ENCODE data around the gene CYTH2. TPM values are rescaled to one million over a fixed set of nuclear protein-coding genes. Genes with fewer than 3 reads are reported as not detected.
"Not testable (repeated sequence)": the region's sequence is repeated elsewhere in the genome, so short reads cannot be mapped to it uniquely, and the experiment has no call there.

Gene CYTH2
- polyA plus RNA-seq, 3 donors, result 80.6 to 91.6 (median 86.4) TPM

DNA sequence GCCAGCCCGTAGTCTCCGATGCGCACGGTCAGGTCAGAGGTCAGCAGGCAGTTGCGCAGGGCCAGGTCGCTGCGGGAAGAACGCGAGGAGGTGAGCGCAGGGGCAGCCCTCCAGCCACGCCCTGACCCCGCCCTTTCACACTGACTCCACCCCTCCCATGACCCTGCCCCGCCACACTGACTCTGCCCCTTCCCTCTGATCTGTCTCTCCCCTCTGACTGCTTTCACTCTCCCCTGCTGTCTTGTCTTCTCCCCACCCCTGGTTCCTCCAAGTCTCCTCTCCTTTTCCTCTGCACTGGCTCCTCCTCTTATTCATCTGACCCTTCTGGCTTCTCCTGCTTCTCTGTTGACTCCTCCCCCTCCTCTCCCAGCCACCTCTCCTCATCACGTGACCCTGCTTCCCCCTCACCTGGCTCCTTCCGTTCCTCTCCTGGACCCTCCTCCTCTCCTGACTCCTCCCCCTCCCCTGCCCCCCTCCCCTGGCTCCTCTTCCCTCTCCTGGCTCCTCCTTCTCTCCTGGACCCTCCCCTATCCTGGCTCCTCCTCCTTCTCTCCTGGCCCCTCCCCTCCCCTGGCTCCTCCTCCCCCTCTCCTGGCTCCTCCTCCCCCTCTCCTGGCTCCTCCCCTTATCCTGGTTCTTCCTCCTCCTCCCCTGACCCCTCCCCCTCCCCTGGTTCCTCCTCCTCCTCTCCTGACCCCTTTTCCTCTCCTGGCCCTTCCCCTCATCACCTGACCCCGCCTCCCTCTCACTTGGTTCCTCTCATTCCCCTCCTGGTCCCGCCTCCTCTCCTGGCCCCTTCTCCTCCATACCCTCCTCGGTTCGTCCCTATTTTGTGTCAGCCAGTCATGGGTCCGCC, 32.6 kb downstream of the CYTH2 start:
- DNase-seq (ENCODE audit: extremely low read depth in 1 of 11, low read depth in 9 of 11, low spot score in 4 of 11), result peak in 9 of 11 donors; percentile 64 to 93 (median 80)

DNA sequence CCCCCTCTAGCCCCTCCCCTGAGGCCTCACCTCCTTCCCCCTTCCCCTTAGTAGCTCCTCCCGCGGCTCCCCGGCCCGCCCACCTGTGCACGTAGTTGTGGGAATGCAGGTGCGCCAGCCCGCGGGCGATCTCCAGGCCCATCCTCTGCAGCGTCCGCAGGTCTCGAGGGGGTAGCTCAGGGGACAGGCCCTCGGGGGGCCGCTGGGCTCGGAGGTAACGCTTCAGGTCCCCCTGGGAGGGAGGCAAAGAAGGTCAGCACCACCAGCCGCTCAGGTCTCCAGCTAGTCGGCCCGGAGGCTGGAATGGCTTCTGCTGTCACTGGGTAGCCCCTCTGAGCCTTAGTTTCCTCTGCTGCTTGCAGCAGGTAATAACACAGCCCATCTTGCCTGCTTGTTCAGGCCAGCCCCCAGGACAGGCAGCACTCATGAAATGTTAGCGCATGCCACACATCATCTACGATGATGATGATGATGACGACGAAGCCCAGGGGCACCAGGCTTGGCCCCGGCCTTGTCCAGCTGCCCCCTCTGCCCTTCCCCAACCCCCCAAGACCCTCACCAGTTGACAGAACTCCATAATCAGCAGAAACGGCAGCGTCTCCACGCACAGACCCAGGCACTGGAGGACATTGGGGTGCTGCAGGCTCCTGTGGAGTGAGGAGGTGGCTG, 33.3 kb downstream of the CYTH2 start:
- DNase-seq (ENCODE audit: extremely low read depth in 1 of 11, low read depth in 9 of 11, low spot score in 4 of 11), result no peak

DNA sequence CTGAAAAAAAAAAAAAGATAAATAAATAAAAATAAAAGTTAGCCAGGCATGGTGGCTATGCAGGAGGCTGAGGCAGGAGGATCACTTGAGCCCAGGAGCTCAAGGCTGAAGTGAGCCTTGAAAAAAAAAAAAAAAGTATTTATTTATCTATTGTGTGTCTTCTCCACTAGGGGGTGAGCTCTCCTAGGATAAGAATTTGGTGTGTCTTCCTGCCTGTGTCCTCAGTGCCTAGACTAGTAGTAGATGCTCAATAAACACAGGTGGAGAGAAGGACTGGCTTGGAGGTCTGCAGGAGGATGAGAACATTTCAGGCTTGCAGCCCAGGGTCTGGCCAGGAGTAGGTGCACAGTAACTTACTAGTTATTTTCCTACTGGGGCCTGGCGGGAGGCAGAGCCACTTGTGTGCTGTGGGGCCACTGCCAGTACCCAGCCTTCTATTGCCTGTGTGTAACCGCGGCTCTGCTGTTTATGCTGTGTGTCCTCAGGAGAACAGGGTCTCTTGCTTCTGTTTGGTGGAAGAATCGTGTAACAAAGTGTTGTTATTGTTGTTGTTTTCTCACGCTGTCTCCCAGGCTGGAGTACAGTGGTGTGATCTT, 37.1 kb downstream of the CYTH2 start:
- DNase-seq (ENCODE audit: extremely low read depth in 1 of 11, low read depth in 9 of 11, low spot score in 4 of 11), result no peak

DNA sequence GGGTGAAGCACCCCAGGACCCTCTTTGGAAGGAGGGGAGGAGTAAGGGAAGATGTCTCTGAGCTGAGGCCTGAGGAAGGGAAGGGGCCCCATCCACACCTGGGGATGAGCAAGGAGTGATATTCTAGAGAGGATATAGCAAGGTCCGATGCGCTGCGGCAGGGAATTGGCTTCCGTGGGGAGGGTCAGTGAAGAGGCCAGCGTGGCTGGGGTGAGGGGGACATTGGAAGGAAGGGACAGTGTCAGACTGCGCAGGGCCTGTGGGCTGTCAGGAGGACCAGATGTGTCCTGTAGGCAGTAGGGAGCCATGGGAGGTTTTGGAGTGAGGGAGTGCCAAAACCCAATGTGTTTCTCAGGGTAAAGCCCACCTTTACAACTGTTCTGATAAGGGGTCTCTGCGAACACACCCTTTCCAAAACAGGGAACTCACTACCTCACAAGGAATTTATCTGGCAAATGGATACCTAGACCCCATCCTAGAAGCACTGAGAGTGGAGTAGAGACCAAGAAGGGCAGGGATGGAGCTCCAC, 38.8 kb downstream of the CYTH2 start:
- no peak for DNase-seq (ENCODE audit: extremely low read depth in 1 of 11, low read depth in 9 of 11, low spot score in 4 of 11)

DNA sequence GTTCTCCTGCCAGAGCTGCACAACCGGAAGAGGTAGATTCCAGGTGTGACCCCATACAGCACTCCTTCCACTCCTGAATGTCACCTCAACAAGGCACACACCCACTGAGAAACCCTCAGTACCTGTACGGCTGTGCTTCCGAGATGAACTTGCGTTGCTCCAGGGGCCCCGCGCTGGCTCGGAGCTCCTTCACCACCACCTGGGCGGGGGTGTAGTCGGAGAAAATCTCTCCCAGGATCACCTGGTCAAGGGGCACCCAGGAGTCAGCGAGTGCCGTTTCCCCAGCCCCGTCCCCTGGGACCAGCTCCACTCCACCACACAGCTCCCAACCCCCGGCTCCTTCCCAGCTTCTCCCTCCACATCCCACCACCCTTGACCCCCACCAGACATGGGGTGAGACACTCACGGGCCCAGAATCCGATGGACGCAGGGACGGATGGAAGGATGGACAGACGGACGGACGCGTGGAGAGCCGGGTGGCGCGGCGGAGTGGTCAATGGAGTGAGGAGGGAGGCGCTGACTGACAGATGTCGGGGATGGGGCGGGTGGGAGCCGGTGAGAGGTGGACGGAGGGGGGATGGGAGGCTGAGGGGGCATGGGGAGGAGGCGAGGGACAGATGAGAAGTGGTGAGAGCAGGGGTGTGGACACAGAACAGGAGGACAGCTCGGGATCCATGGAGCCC, 39.7 kb downstream of the CYTH2 start:
- DNase-seq (ENCODE audit: extremely low read depth in 1 of 11, low read depth in 9 of 11, low spot score in 4 of 11), result no peak

DNA sequence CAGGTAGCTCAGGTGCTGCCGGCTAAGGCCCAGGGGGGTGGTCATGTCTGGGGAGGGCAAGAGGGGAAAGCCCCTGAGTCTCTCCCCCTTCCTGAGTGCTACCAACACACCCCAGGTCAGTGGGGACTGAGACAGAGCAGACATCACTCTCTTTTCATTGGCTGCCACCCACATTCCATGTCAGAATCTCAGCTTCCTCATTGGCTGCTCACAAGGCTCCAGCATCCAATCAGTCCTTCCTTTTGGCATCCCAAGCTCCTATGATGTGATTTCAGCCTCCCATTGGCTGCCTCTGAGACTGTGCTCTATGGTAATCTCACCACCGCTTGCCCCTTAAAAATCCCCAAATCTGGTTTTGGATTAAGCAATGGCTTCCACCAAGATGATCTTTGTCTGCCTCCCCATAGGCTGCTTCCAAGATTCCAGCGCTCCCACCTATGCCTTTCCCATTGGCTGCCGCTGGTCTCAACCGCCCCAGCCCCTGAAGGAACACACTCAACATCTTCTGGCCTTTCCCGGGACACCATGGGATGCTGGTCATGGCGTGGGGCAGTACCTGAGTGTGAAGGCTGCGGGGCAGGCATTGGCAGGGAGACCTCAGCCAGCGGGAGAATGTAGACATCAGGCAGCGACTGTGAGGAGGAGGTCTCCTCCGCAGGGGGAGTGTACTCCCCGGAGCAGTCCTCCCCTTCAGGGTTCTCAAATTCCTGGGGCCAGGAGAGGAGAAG, 40.5 kb downstream of the CYTH2 start:
- DNase-seq (ENCODE audit: extremely low read depth in 1 of 11, low read depth in 9 of 11, low spot score in 4 of 11), result no peak

DNA sequence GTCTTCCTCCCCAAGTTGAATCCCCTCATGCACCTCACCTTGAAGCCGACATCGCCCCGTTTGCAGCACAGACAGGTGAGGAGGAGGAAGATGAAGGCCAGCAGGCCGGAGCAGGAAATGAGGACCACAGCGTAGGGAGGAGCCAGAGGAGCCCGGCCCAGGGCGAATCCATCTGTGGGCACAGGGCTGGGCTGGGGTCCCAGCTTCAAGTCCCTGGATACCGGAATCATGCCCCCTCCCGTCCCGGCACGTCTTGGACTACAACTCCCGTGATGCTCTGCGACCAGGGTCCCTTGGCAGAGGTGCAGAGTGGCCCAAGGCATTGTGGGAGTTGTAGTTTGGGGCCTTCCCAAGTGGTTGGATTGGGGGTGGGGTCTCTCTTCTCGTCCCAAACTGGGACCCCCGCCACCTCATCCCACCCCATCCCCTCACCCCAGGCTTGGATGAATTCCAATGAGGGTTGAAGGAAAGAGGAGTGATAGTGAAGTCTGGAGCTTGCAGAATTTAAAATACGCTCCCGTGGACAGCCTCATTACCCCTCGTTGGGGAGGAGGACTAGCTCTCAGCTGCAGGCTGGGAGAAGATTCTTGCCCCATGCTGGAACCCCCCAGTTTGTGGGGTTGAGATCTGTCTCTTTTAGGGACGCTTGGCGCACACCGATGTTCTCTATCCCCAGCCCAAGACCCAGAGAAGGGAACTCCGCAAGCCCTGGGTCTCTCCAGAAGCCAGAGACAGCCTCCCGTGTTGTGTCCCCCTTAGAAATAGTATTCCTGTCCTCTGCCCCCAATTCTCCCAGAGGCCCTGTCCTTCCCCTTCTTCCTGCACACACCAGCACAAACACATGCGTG, 41.5 kb downstream of the CYTH2 start:
- no peak for DNase-seq (ENCODE audit: extremely low read depth in 1 of 11, low read depth in 9 of 11, low spot score in 4 of 11)

DNA sequence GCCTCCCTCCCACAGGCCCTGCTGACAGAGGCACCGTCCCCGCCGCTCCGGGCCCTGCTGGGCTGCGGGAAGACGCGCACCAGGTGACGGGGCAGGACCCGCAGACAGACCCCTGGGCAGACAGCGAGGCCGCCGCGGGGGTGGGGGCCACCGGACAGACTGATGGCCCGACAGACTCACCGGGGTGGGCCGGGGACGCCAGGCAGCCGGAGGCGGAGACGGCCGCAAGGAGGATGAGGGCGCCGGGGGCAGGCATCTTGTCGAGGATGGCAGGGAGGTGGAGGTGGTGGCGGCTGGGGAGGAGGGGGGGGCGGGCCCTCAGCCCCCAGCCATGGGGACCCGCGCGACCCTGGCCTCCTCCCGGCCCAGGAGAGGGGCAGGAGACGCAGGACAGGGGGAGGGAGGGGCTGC, 42.2 kb downstream of the CYTH2 start:
- DNase-seq (ENCODE audit: extremely low read depth in 1 of 11, low read depth in 9 of 11, low spot score in 4 of 11), result no peak

DNA sequence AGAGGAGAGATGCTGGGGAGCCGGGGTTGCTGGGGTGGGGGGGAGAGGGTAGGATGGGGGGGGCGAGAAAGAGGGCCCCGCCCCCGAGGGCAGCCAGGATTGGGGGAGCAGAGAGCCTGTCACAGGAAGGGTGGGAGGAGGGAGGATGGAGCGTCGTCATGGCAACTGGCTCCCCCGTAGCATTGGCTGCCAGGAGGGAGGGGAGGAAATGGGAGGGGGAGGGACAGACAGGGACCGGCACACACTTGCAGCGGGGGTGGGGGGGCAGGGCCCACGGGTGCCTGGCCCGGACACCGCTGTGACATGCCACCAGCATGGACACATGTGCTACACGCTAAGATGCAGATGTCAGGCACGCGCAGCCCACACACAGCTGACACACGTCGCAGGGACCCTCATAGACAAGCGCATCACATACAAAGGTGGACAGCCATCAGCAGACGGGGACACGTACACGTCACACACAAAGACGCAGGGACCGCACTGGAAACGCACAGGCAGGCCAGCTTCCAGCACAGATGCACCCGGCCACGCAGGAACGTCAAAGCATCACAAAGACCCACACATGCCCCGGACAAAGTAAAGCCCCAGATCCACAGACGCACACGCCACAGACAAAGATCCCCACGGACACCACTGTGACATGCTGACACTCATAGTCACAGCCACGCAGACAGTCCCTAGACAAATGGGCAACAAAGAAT, 42.8 kb downstream of the CYTH2 start, which contains the start of gene LMTK3:
Gene LMTK3 (minus strand): TSS at position 36 of the 704 bp plus-strand sequence. CDS start 259 bp downstream, outside the sequence.
- no peak for DNase-seq (ENCODE audit: extremely low read depth in 1 of 11, low read depth in 9 of 11, low spot score in 4 of 11)

DNA sequence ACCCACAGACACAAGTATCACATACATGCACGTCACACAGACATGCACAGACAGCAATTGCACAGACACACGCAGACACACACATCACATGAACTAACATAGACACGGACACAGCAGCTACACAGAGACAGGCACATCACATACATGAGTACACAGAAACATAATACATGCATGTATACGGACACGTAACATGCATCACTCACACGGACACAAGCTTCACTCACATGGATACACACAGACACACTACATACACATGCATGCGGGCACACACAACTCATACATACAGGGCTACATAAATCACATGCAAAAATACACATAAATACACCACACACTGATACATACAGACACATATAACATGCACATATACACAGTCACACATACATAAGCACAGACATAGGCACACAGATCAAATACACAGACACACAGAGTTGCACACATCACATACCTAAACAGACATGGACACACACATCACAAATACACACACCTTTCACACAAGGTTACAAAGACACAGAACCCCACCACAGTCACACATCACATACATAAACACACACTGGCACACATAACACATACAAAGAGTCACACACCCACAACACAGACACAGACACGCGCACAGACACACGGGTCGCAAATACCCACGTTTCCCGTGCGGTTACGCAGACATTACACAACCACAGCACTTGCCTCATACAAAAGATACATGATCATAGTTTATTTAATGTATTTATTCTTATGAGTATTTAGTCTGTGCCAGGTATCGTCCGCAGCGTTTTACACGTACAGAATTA, 43.5 kb downstream of the CYTH2 start:
- DNase-seq (ENCODE audit: extremely low read depth in 1 of 11, low read depth in 9 of 11, low spot score in 4 of 11), result no peak

DNA sequence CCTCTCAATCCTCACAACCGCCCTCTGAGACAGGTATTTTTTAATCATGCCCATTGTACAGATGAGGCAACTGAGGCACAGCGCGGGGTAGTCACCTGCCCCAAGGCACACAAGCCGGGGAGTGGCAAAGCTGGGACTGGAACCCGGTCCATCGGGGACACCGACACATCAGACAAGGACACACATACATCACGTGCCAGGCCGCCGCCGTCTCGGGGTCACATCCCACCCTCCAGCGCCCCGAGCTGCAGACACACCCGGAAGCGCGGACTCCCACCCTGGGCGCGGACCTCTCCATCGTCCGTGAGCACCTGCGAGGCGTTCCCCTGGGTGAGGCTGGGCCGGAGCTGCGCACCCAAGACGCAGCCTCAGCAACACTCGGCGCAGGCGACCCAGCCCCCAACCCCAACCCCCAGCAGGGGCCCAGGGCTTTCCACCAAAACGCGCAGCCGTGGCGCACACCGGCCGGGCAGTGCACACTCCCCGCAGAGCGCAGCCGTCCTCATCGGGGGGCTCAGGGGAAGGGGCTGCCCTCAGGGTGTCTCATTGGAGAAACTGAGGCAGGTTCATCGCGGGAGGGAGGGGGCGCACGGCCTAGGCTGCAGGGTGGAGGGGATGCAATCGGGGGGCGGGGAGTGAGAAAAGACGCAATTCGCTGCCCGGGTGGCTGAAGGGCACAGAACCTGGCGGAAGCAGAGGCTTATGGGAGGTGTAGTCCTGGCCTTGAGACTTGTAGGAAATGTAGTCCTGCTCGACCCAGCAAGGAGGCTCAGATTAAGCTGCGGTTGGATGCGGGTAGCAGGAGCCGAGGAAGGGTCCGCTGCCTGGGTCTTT, 44.3 kb downstream of the CYTH2 start:
- DNase-seq (ENCODE audit: extremely low read depth in 1 of 11, low read depth in 9 of 11, low spot score in 4 of 11), result peak in 2 of 11 donors; percentile 63 to 71

DNA sequence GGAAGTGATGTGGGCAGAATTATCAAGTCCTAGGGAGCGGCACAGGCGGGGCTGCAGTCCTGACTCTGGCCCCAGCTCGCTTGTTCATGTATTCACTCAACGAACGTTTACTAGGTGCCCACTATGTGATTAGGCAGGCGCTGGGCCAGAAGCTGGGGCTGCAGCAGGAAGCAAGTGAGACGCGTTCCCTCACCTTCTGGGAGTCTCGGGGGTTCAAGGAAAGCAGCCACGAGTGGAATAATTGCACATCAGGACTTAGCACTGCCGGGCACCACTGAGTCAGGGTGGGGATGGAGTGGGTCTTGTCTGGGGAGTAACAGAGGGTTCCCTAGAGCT, 44.9 kb downstream of the CYTH2 start:
- DNase-seq (ENCODE audit: extremely low read depth in 1 of 11, low read depth in 9 of 11, low spot score in 4 of 11), result no peak

DNA sequence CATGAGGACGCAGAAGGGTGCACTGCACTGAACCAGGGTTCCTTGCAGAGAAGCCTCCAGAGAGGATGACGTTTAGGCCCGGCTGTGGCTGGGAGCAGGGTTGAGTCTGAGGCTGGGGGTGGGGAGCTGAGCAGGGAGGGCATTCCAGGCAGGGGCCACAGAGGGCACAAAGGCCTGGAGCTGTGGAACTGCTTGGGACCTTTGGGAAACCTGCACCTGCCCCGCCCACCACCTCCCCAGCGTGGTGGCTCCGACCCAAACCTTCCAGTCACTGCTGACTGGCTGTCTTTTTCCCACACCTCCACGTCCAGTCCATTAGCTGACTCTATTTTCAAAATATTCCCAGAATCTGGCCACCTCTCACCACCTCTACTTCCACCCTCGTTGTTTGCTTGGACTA, 47.4 kb downstream of the CYTH2 start:
- DNase-seq (ENCODE audit: extremely low read depth in 1 of 11, low read depth in 9 of 11, low spot score in 4 of 11), result no peak

DNA sequence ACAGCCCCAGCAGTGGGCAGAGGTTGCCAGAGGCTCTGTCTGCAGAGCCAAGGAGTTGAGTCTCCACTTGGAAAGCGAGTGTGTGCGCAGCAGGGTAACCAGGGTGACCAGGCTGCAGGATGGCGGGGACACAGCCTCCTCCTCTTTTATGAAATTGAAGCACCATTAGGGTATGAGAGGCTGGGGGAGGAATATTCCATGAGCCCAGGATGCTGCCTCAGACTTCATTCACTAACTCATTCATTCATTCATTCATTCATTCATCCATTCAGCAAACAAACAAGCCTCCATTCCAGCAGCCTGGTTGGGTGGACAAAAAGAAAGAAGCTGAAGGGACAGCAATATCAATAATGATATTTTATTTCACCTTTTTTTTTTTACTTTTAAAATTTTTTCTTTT, 49.0 kb downstream of the CYTH2 start:
- DNase-seq (ENCODE audit: extremely low read depth in 1 of 11, low read depth in 9 of 11, low spot score in 4 of 11), result no peak

DNA sequence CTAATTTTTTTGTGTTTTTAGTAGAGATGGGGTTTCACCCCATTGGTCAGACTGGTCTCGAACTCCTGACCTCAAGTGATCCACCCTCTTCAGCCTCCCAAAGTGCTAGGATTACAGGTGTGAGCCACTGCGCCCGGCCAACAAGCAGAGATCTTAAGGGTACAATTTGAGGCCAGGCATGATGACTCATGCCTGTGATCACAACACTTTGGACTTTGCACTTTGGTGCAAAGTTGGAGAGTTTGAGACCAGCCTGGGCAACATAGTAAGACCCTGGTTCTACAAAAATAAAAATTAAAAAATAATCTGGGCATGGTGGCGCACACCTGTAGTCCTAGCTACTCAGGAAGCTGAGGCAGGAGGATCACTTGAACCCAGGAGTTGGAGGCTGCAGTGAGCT, 50.3 kb downstream of the CYTH2 start:
- DNase-seq (ENCODE audit: extremely low read depth in 1 of 11, low read depth in 9 of 11, low spot score in 4 of 11), result not testable (repeated sequence)

DNA sequence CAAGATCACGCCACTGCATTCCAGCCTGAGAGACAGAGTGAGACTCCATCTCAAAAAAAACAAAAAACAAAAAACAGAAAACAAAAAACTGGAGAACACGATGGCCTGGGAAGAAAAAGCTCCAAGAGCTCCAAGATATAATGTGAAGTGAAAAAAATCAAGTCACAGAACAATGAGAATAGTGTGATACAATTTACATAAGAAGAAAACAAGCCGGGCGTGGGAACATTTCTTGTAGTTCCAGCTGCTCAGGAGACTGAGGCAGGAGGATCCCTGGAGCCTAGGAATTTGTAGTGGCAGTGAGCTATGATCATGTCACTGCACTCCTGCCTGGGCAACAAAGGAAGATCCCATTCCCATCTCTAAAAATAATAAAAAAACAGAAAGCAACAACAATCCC, 51.0 kb downstream of the CYTH2 start:
- no peak for DNase-seq (ENCODE audit: extremely low read depth in 1 of 11, low read depth in 9 of 11, low spot score in 4 of 11)

Measured in renal cortex interstitium (tissue), 11 donors.